Gastrocnemius medialis (tissue), 4 donors: ENCODE results near the gene KLF7. TPM values are rescaled to one million over a fixed set of nuclear protein-coding genes. Genes with fewer than 3 reads are reported as not detected.

ENCODE experiments used
- ATAC-seq, 2 donors: fragments of 150-250 bp; one replicate each; pipeline ENCODE4 v1.9.1; 2016
- DNase-seq, 2 donors: peaks; one replicate each; pipeline ENCODE4 v3.0.0-alpha.2; 2019
- H3K27ac ChIP-seq, 4 donors: fragments of 200-600 bp; sonication (generic); 1 replicate in 1 of 4; 2 replicates in 3 of 4; pipeline ENCODE4 v1.5.1; 2016 to 2018; ENCODE audit warnings: mild to moderate bottlenecking in 2 of 4, moderate library complexity in 1 of 4
- H3K27me3 ChIP-seq, 3 donors: fragments of 200-600 bp; sonication (generic) in 2 of 3; 1 replicate in 1 of 3; 2 replicates in 2 of 3; pipeline versions ENCODE4 v1.5.1 to v1.6.0; 2016 to 2019; ENCODE audit warnings: mild to moderate bottlenecking in 1 of 3, moderate library complexity in 1 of 3
- H3K36me3 ChIP-seq, 2 donors: fragments of 200-600 bp; sonication (generic) in 1 of 2; one replicate each; pipeline ENCODE4 v1.5.1; 2017 to 2018
- H3K4me1 ChIP-seq, 2 donors: fragments of 200-600 bp; sonication (generic) in 1 of 2; one replicate each; pipeline ENCODE4 v1.5.1; 2016 to 2017; ENCODE audit warnings: mild to moderate bottlenecking in 2 of 2
- H3K4me3 ChIP-seq, 4 donors: fragments of 200-600 bp; sonication (generic) in 3 of 4; 1 replicate in 1 of 4; 2 replicates in 3 of 4; pipeline ENCODE4 v1.5.1; 2016 to 2019; ENCODE audit warnings: mild to moderate bottlenecking in 2 of 4
- H3K9me3 ChIP-seq, 3 donors: fragments of 200-600 bp; sonication (generic) in 2 of 3; 1 replicate in 1 of 3; 2 replicates in 2 of 3; pipeline ENCODE4 v1.5.1; 2016 to 2019
- CTCF ChIP-seq, 5 experiments: fragments of 450-650 bp in 3 of 5; fragments of 200-600 bp in 2 of 5; sonication (generic) in 2 of 5; IDR thresholded peaks in 4 of 5; conservative IDR thresholded peaks in 1 of 5; 1 replicate in 4 of 5; 2 replicates in 1 of 5; pipeline ENCODE4 v1.5.1; 2016 to 2019; ENCODE audit warnings: antibody characterized with exemption in 5 of 5, mild to moderate bottlenecking in 3 of 5, moderate library complexity in 3 of 5
- POLR2A ChIP-seq, 2 donors: fragments of 450-650 bp; IDR thresholded peaks; one replicate each; pipeline ENCODE4 v1.6.1; 2017; ENCODE audit warnings: antibody characterized with exemption in 2 of 2, mild to moderate bottlenecking in 2 of 2, moderate library complexity in 2 of 2
- in situ Hi-C, 4 donors: fragments of 200-750 bp; cut with MboI; loops; one replicate each; pipeline versions ENCODE4 v1.15.0 to v1.8.0; 2017; ENCODE audit warnings: low sequenced_read_pairs in 4 of 4
- intact Hi-C: fragments of 100-400 bp; cut with DNase I; formaldehyde crosslinking; loops from one replicate; pipeline ENCODE4 v1.15.1; 2023; ENCODE audit warnings: low total_unique reads
- total RNA-seq, 4 donors: library from RNA; depleted of rRNA; stranded (reverse); fragments of >200 nt; gene quantifications; one replicate each; pipeline versions ENCODE4 v1.1.0 to v1.2.3, GENCODE V29; 2016

KLF7 gene
- total RNA-seq, 4 donors from 2014 or later, result 6.8 to 12.0 (median 7.6) TPM

- ATAC-seq, result no peak
- Histone ChIP-seq H3K27ac (no peak overlapping the region), H3K4me3 (no peak overlapping the region), H3K4me1 (no peaks in the 10 kb centered on the region), H3K9me3 (no peaks in the 10 kb centered on the region), H3K27me3 (no peaks in the 10 kb centered on the region), H3K36me3 (no peaks in the 10 kb centered on the region)
- no peak for DNase-seq
- intact Hi-C loops (no loop called here), in situ Hi-C loops (no loop called here)
- no peak for TF ChIP-seq CTCF (IDR thresholded peaks at IDR 0.05 in 4 of 5, conservative IDR thresholded peaks at IDR 0.05 in 1 of 5)
- TF ChIP-seq POLR2A (IDR thresholded peaks at IDR 0.05), result no peak
Observed at GRCh38 chr2:207184348-207184747, 18.6 kb upstream of the KLF7 start.

GRCh38 chr2:207183506-207183905 is 17.8 kb upstream of the KLF7 start:
- in situ Hi-C loops, result no loop called here
- Histone ChIP-seq H3K27ac (no peak overlapping the region), H3K4me1 (no peaks in the 10 kb centered on the region), H3K4me3 (no peak overlapping the region), H3K36me3 (no peaks in the 10 kb centered on the region), H3K9me3 (no peaks in the 10 kb centered on the region), H3K27me3 (no peaks in the 10 kb centered on the region)
- TF ChIP-seq CTCF (IDR thresholded peaks at IDR 0.05 in 4 of 5, conservative IDR thresholded peaks at IDR 0.05 in 1 of 5) (no peak), POLR2A (IDR thresholded peaks at IDR 0.05) (no peak)
- DNase-seq (no peak), ATAC-seq (no peak)
- intact Hi-C loops, result no loop called here

GRCh38 chr2:207182911-207183310 is 17.2 kb upstream of the KLF7 start:
- no peak overlapping the region for H3K27ac ChIP-seq
- no peak for DNase-seq
- H3K4me3 ChIP-seq, result no peak overlapping the region
- in situ Hi-C loops, result no loop called here
- no peaks in the 10 kb centered on the region for H3K4me1 ChIP-seq
- no peaks in the 10 kb centered on the region for H3K36me3 ChIP-seq
- H3K9me3 ChIP-seq, result no peaks in the 10 kb centered on the region
- intact Hi-C loops, result no loop called here
- no peak for ATAC-seq
- H3K27me3 ChIP-seq, result no peaks in the 10 kb centered on the region
- TF ChIP-seq POLR2A (IDR thresholded peaks at IDR 0.05), result no peak
- no peak for TF ChIP-seq CTCF (IDR thresholded peaks at IDR 0.05 in 4 of 5, conservative IDR thresholded peaks at IDR 0.05 in 1 of 5)

DNA sequence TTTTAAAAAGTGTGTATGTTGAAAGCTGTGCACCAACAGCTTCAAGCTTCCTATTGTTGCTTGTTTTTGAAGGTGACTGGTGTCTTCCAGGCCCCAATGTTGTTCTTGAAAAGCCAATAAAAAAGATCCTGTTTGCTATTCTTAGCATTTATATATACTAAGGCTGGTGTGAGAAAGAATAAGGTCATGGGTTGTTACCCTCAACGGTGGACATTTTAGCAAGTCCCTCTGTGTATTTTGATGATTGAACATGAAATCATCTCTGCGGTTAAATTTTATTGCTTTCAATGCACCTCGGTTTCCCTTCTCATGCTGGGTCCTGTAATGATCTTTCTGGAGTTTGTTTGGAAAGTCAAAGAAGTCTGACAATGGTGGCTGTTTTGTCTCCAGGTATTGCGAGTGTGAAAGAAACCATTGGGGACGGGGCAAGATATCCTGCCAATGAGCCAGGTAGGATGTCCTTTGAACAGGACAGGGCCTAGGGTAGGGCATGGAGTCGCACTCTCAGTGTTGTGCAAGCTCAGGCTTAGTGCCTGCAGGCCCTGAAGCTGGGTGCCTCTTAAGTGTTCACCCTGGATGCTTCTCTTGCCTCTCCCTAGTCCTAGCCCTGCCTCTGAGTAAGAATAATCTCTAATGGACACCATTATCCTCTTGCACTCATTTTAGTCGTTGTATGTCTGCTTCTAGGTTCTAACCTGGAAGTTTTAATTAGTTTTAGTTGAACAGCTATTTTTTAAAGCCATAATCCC is 16.0 kb upstream of the KLF7 start:
- Histone ChIP-seq H3K36me3 (no peaks in the 10 kb centered on the region), H3K27ac (no peak overlapping the region), H3K4me3 (no peak overlapping the region), H3K27me3 (no peaks in the 10 kb centered on the region), H3K9me3 (no peaks in the 10 kb centered on the region), H3K4me1 (no peaks in the 10 kb centered on the region)
- in situ Hi-C loops (no loop called here), intact Hi-C loops (no loop called here)
- no peak for DNase-seq
- no peak for ATAC-seq
- TF ChIP-seq POLR2A (IDR thresholded peaks at IDR 0.05) (no peak), CTCF (IDR thresholded peaks at IDR 0.05 in 4 of 5, conservative IDR thresholded peaks at IDR 0.05 in 1 of 5) (no peak)

GRCh38 chr2:207180741-207181140 is 15.0 kb upstream of the KLF7 start:
- intact Hi-C loops (no loop called here), in situ Hi-C loops (no loop called here)
- H3K27me3 ChIP-seq, result no peaks in the 10 kb centered on the region
- TF ChIP-seq POLR2A (IDR thresholded peaks at IDR 0.05) (no peak), CTCF (IDR thresholded peaks at IDR 0.05 in 4 of 5, conservative IDR thresholded peaks at IDR 0.05 in 1 of 5) (no peak)
- no peak overlapping the region for H3K27ac ChIP-seq
- DNase-seq, result no peak
- H3K9me3 ChIP-seq, result no peaks in the 10 kb centered on the region
- no peak for ATAC-seq
- no peak overlapping the region for H3K4me3 ChIP-seq
- H3K36me3 ChIP-seq, result no peaks in the 10 kb centered on the region
- H3K4me1 ChIP-seq, result no peaks in the 10 kb centered on the region
